Stimulated activated CD4-positive, alpha-beta T cell treated with anti-CD3 and anti-CD28 coated beads, Interleukin-1b, Interleukin-23, amount 100 ng/mL, for 48 hours (primary cell): Measurements from ENCODE around the gene ZNF532.

Experiments
- DNase-seq: peaks from one replicate; pipeline ENCODE4 v3.0.0-alpha.2; 2020

Gene ZNF532

GRCh38 chr18:58983260-58984155, 118.8 kb downstream of the ZNF532 start:
- no peak for DNase-seq

GRCh38 chr18:58988600-58988999, 123.9 kb downstream of the ZNF532 start:
- DNase-seq = no peak

- no peak for DNase-seq
Observed at GRCh38 chr18:58989184-58989759, 124.6 kb downstream of the ZNF532 start.

GRCh38 chr18:58990720-58991119, 126.0 kb downstream of the ZNF532 start:
- DNase-seq = no peak

DNA sequence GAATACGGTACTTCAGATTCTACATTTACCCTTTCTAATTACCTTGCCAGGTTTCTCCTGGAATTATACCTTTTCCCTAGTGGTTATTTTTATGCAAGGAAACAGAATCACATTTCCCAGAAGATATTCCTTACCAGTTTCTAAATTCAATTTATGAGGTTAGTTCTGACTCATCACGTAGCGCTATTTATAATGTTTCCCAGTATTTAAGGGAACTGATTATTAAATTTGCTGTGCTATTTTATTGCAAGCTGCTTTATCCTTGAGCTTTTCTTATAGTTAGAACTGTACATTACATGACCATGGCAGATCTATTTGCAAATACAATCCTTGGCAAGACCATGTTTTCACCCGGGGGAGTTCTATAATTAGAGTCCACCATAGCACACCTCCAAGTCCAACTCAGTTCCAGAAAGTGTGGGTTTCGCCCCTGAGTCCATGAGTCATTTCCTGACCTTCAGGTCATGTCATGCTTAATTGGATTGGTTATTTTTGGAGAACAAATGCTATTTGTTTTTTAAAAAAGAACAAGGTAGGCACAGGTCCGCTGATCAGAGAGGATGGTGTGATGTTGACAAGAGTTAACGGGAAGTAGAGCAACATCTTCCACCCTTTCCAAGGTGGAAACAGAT, 126.6 kb downstream of the ZNF532 start:
- DNase-seq = no peak

DNA sequence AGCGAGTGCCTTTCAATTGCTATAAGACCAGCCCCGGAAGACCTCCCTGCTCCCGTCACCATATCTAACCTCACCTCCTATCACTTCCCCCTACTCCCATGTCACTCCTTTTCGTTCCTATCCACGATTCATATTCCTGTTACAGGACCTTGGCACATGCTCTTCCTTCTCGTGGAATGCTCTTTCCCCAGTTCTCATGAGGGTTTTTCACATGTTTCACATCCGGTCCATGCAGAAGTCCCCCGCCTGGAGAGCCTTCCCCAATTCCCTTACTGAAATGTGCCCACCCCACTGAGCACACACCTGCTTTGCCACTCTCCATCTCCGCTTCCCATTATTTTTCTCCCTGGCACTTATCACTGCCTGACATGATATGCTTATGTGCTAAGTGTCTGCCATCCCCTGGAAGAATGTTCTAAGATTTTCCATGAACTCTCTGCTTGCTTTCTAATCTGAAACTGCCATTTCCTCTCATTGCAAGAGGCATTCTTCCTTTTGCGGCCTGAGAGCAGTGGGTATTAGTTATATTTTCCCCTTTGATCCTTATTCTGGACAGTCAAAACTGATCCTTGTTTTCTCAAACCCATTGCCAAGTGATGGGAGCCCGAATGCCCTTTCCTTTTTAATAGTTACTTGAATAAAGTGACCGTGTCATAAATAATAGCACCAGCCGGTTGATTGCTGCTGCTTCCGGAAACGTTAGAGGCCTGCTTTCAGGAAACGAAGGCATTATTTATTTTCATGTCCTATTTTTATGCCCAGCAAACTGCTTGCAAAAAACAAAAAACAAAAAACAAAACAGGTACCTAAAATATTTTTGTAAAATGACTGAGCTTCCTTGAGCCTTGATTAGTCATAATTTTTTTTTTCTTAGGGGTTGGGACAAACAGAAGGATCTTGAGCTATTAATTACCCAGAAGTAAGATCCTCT, 127.9 kb downstream of the ZNF532 start:
- no peak for DNase-seq

DNA sequence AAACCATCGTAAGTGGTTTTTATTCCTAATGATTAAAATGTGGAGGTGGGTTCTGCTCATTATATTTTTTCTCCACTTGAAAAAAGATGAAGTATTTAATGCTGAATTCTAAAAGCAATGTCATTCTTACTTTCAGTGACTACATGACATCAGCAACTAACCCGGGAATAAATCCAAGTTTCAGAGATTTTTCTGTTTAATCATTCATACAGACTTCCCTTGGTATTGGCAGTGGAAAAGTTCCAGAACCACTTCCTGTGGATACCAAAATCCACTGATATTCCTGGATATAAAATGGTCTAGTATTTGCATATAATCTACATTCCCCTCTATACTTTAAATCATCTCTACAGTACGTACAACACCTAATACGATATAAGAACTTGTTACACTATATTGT, 128.6 kb downstream of the ZNF532 start:
- no peak for DNase-seq

- no peak for DNase-seq
Observed at GRCh38 chr18:58995663-58996062, 131.0 kb downstream of the ZNF532 start.

GRCh38 chr18:58996131-58996641, 131.5 kb downstream of the ZNF532 start:
- no peak for DNase-seq

DNA sequence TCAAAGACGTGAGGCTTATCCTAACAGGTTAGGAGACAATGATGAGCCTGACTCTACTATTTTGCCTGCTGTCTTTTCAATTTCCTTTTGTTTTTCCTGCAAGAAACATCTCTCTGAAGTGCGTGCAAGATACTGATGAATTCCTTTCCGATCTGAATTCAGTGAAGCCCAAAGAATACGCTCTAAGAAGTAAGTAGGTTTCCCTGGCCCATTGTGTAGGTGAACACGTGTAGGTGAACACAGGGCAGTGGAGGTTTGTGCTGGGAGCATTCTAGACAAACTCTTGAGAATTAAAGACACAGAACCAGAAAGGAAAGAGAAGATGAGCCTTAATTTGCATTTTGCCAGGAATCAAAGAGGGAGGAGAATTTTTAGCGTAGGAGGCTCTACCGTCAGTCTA, 132.0 kb downstream of the ZNF532 start:
- DNase-seq = no peak

- no peak for DNase-seq
Observed at GRCh38 chr18:58997811-58998337, 133.2 kb downstream of the ZNF532 start.

- DNase-seq = no peak
Observed at GRCh38 chr18:58998401-58999203, 133.9 kb downstream of the ZNF532 start.

DNA sequence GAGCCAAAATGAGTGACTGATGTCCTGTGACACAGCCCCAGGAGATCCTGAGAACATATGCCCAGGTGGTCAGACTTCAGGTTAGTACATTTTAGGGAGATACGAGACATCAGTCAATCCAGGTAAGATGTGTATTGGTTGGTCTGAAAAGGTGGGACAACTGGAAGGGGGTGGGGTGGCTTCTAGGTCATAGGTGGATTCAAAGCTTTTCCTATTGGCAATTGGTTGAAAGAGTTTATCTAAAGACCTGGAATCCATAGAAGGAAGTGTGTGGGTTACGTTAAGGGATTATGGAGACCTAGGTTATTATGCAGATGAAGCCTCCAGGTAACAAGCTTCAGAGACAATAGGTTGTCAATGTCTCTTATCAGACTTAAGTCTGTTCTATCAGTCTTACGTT, 136.5 kb downstream of the ZNF532 start:
- DNase-seq = no peak

DNA sequence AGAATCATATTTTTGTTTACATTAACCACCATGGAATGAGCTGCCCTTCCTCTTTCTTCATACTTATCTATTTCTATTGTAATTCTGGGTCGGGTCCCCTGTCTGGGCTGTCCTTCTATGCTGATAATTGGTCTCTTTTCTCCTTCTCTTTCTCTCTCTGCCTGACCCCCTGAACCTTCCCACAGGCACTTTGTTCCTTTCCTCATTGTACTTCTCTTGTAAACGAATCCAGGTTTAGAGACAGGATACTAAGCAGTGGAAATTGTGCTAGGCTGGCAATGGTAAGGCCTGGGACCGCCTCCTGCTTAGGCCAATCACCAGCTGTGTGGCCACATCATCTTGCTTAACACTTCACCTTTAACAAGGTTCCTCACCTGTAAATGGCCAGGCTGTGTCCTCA, 137.0 kb downstream of the ZNF532 start:
- no peak for DNase-seq

GRCh38 chr18:59002974-59003594, 138.4 kb downstream of the ZNF532 start:
- DNase-seq = no peak

DNA sequence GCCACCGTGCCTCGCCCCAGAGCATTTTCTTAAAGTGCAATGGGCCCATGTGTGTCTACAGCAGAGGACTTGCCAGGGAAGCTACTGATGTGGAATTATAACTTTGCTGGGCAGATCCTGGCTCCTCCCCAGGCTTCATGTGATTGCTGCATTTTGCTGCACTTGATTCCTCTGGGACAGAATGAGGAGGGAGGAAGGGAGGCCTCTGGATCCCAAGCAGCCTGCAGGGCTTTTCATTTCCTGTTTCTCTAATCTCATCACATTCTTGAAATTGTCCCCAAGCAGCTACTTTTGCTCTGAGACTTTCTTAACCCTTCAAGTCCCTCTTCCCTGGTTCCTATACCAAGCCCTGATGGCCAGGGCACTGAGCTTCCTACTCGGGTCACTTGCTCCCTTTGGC, 140.6 kb downstream of the ZNF532 start:
- no peak for DNase-seq

GRCh38 chr18:59006461-59007067, 141.9 kb downstream of the ZNF532 start:
- no peak for DNase-seq

GRCh38 chr18:59008302-59008974, 143.8 kb downstream of the ZNF532 start:
- no peak for DNase-seq

DNA sequence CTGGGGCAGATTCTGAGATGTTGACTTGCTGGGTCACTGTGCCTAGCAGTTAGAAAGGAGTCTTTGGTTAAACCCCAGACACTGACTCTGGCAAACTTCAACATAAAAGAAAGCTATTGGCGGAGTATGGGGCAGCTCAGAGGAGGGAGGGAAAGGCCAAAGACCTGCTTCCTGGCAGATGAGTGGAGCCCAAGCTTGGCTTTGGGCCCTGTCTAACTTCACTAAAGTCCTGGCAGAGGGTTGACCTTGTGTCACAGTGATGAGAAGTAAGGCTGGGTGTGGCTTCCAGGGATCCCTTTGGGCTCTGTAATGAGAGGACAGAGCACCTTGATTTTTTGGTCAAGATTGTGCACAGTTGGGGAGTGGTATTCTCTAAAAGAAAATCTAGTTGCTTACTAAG, 145.2 kb downstream of the ZNF532 start:
- no peak for DNase-seq

DNA sequence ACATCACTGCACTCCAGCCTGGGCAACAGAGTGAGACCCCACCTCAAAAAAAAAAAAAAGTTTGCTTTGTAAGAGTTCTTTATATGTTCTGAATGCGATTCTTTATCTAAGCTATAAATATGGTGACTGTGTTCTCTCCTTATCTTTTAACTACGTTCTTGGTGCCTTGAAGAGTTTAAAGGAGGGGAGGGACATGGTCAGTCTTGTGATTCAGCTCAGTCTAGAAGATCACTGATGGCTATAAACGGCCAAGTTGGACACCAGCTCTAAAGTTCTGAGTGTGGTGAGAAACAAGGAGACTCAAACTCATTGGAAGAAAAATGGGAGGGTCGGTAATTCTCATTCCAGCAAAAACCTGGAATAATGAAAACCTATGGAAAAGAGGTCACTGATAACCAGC, 146.6 kb downstream of the ZNF532 start:
- DNase-seq = no peak
